ENCODE measurements around the gene TLK1. TPM values are rescaled to one million over a fixed set of nuclear protein-coding genes. Genes with fewer than 3 reads are reported as not detected.
"Not testable (repeated sequence)": the region's sequence is repeated elsewhere in the genome, so short reads cannot be mapped to it uniquely, and the experiment has no call there.

TLK1 gene
- total and polyA plus RNA-seq, 2 donors (not counting 3 experiments of a cell fraction or from before 2014, with no cell fraction given): 5.8 to 62.7 TPM

- no peak for DNase-seq (ENCODE audit: low read depth, low spot score)
- CTCF ChIA-PET: interaction anchor here (0.9 to 1.6 kb wide), 2 partner anchors 8 to 10 kb away, joined by 3 to 13 read pairs; no protein-coding TSS in a partner anchor
- Histone ChIP-seq H3K9ac (replicated peaks; ENCODE audit: extremely low read depth, insufficient read depth, low read length) (no peak overlapping the region), H2AFZ (ENCODE audit: low read depth, low read length) (no peak overlapping the region), H3K4me1 (ENCODE audit: control insufficient read depth, extremely low read depth, insufficient read depth, low read length) (no peaks in the 10 kb centered on the region), H3K4me3 (replicated peaks in 1 of 3; ENCODE audit: insufficient read depth in 1 of 3, low read depth in 1 of 3, low read length in 3 of 3) (no peak overlapping the region), H3K4me2 (ENCODE audit: insufficient read depth, low read length) (no peak overlapping the region), H3K9me1 (replicated peaks; ENCODE audit: control insufficient read depth, extremely low read depth, insufficient read depth, low read length) (no peaks in the 10 kb centered on the region), H3K27me3 (ENCODE audit: control insufficient read depth in 2 of 2, insufficient read depth in 2 of 2, low read length in 2 of 2) (no peaks in the 10 kb centered on the region), H3K79me2 (ENCODE audit: control insufficient read depth, insufficient read depth, low read length) (peaks cover 70% of the 10 kb centered on the region), H4K20me1 (replicated peaks; ENCODE audit: control insufficient read depth, extremely low read depth, insufficient read depth, low read length) (peaks cover 8% of the 10 kb centered on the region), H3K9me3 (replicated peaks; ENCODE audit: control insufficient read depth, insufficient read depth, low read length) (no peaks in the 10 kb centered on the region), H3K27ac (ENCODE audit: insufficient read depth, low read depth, low read length) (no peak overlapping the region), H3K36me3 (ENCODE audit: control insufficient read depth in 2 of 2, extremely low read depth in 1 of 2, insufficient read depth in 2 of 2, low read length in 2 of 2) (no peaks in the 10 kb centered on the region)
- intact Hi-C loops (cut with micrococcal nuclease): no loop called here
- POLR2A ChIA-PET: no interaction called here
- dilution Hi-C loops (cut with MboI; ENCODE audit: extremely low pct_ligation_motif_present, low sequenced_read_pairs): no loop called here
- FAIRE-seq: no peak
- BruUV-seq (replicated peaks): no TSS peak
- TF ChIP-seq CTCF (IDR thresholded peaks at IDR 0.05; ENCODE audit: extremely low read depth in 1 of 2, insufficient read depth in 1 of 2, low read depth in 1 of 2, low read length in 2 of 2) (no peak), POLR2AphosphoS5 (IDR thresholded peaks at IDR 0.05; ENCODE audit: insufficient read depth, low read depth, low read length) (no peak), MYC (IDR thresholded peaks at IDR 0.05; ENCODE audit: low read depth, low read length) (no peak), MAX (IDR thresholded peaks at IDR 0.05; ENCODE audit: insufficient read depth, insufficient read length) (no peak), EZH2 (IDR thresholded peaks at IDR 0.05; ENCODE audit: borderline replicate concordance, low read depth, low read length, severe bottlenecking) (no peak), JUN (IDR thresholded peaks at IDR 0.05; ENCODE audit: borderline replicate concordance, insufficient read depth, insufficient read length, low read depth) (no peak), GATA2 (IDR thresholded peaks at IDR 0.05; ENCODE audit: insufficient read depth, insufficient read length, low read depth, low read length) (no peak), POLR2A (IDR thresholded peaks at IDR 0.05; ENCODE audit: low read depth, low read length) (no peak), FOS (IDR thresholded peaks at IDR 0.05; ENCODE audit: borderline replicate concordance, insufficient read depth, low read length) (no peak)
Observed at GRCh38 chr2:171095014-171095582, 65.6 kb downstream of the TLK1 start.

- H3K4me3 ChIP-seq (replicated peaks in 1 of 3; ENCODE audit: insufficient read depth in 1 of 3, low read depth in 1 of 3, low read length in 3 of 3); H3K9me3 ChIP-seq (replicated peaks; ENCODE audit: control insufficient read depth, insufficient read depth, low read length); DNase-seq (ENCODE audit: low read depth, low spot score); FAIRE-seq; H3K9me1 ChIP-seq (replicated peaks; ENCODE audit: control insufficient read depth, extremely low read depth, insufficient read depth, low read length); H3K27ac ChIP-seq (ENCODE audit: insufficient read depth, low read depth, low read length); H4K20me1 ChIP-seq (replicated peaks; ENCODE audit: control insufficient read depth, extremely low read depth, insufficient read depth, low read length); intact Hi-C loops (cut with micrococcal nuclease); CTCF ChIA-PET; POLR2A ChIA-PET; H3K4me1 ChIP-seq (ENCODE audit: control insufficient read depth, extremely low read depth, insufficient read depth, low read length); H3K4me2 ChIP-seq (ENCODE audit: insufficient read depth, low read length); H3K36me3 ChIP-seq (ENCODE audit: control insufficient read depth in 2 of 2, extremely low read depth in 1 of 2, insufficient read depth in 2 of 2, low read length in 2 of 2); H3K27me3 ChIP-seq (ENCODE audit: control insufficient read depth in 2 of 2, insufficient read depth in 2 of 2, low read length in 2 of 2); dilution Hi-C loops (cut with MboI; ENCODE audit: extremely low pct_ligation_motif_present, low sequenced_read_pairs); BruUV-seq (replicated peaks); H3K9ac ChIP-seq (replicated peaks; ENCODE audit: extremely low read depth, insufficient read depth, low read length); H2AFZ ChIP-seq (ENCODE audit: low read depth, low read length): not testable (repeated sequence)
- peaks cover 53% of the 10 kb centered on the region for H3K79me2 ChIP-seq (ENCODE audit: control insufficient read depth, insufficient read depth, low read length)
Observed at GRCh38 chr2:171091517-171091916, 69.2 kb downstream of the TLK1 start.

All from endothelial cell of umbilical vein (primary cell).